ENCODE results near the gene GCA.

GCA gene

GRCh38 chr2:162298669-162299335 lies 45.1 kb upstream of the GCA start:
- Histone ChIP-seq H3K27ac (ENCODE audit: low read length) (no peak overlapping the region), H3K9ac (ENCODE audit: low read depth, low read length) (no peak overlapping the region), H3K79me2 (ENCODE audit: insufficient read depth, low read length) (no peaks in the 10 kb centered on the region), H3K36me3 (ENCODE audit: insufficient read depth, low read length) (no peaks in the 10 kb centered on the region), H3K4me2 (ENCODE audit: insufficient read depth, low read length) (no peak overlapping the region), H4K20me1 (ENCODE audit: insufficient read depth, low read length) (no peaks in the 10 kb centered on the region), H3K4me1 (ENCODE audit: insufficient read depth, low read length) (no peaks in the 10 kb centered on the region), H3K4me3 (ENCODE audit: low read depth in 1 of 2, low read length in 2 of 2) (no peak overlapping the region), H3K27me3 (ENCODE audit: insufficient read depth, low read length, poor library complexity) (no peaks in the 10 kb centered on the region), H2AFZ (ENCODE audit: low read depth, low read length) (no peak overlapping the region), H3K9me3 (ENCODE audit: insufficient read depth, low read length, severe bottlenecking) (no peaks in the 10 kb centered on the region)
- TF ChIP-seq EZH2 (IDR thresholded peaks at IDR 0.05; ENCODE audit: borderline replicate concordance, low read depth, low read length, severe bottlenecking) (no peak), CTCF (IDR thresholded peaks at IDR 0.05; ENCODE audit: borderline replicate concordance, extremely low read depth, low read length, poor library complexity, severe bottlenecking) (no peak)
- no peak for DNase-seq
- ATAC-seq (ENCODE audit: insufficient read depth, low read depth) = no peak

GRCh38 chr2:162300266-162300665 lies 43.7 kb upstream of the GCA start:
- no peak for TF ChIP-seq CTCF (IDR thresholded peaks at IDR 0.05; ENCODE audit: borderline replicate concordance, extremely low read depth, low read length, poor library complexity, severe bottlenecking)
- ATAC-seq (ENCODE audit: insufficient read depth, low read depth) = no peak
- Histone ChIP-seq H3K79me2 (ENCODE audit: insufficient read depth, low read length) (no peaks in the 10 kb centered on the region), H4K20me1 (ENCODE audit: insufficient read depth, low read length) (no peaks in the 10 kb centered on the region), H3K4me3 (ENCODE audit: low read depth in 1 of 2, low read length in 2 of 2) (no peak overlapping the region), H3K36me3 (ENCODE audit: insufficient read depth, low read length) (no peaks in the 10 kb centered on the region), H3K9ac (ENCODE audit: low read depth, low read length) (no peak overlapping the region), H3K4me2 (ENCODE audit: insufficient read depth, low read length) (no peak overlapping the region), H2AFZ (ENCODE audit: low read depth, low read length) (no peak overlapping the region), H3K9me3 (ENCODE audit: insufficient read depth, low read length, severe bottlenecking) (no peaks in the 10 kb centered on the region), H3K27me3 (ENCODE audit: insufficient read depth, low read length, poor library complexity) (no peaks in the 10 kb centered on the region), H3K27ac (ENCODE audit: low read length) (no peak overlapping the region), H3K4me1 (ENCODE audit: insufficient read depth, low read length) (no peaks in the 10 kb centered on the region)
- DNase-seq = no peak

- no peaks in the 10 kb centered on the region for H3K79me2 ChIP-seq (ENCODE audit: insufficient read depth, low read length)
- no peaks in the 10 kb centered on the region for H3K9me3 ChIP-seq (ENCODE audit: insufficient read depth, low read length, severe bottlenecking)
- H2AFZ ChIP-seq (ENCODE audit: low read depth, low read length) = no peak overlapping the region
- H3K9ac ChIP-seq (ENCODE audit: low read depth, low read length) = no peak overlapping the region
- DNase-seq = peak; percentile 45
- no peak overlapping the region for H3K4me3 ChIP-seq (ENCODE audit: low read depth in 1 of 2, low read length in 2 of 2)
- H3K36me3 ChIP-seq (ENCODE audit: insufficient read depth, low read length) = no peaks in the 10 kb centered on the region
- no peaks in the 10 kb centered on the region for H4K20me1 ChIP-seq (ENCODE audit: insufficient read depth, low read length)
- peak; percentile 92 for TF ChIP-seq CTCF (IDR thresholded peaks at IDR 0.05; ENCODE audit: borderline replicate concordance, extremely low read depth, low read length, poor library complexity, severe bottlenecking)
- TF ChIP-seq EZH2 (IDR thresholded peaks at IDR 0.05; ENCODE audit: borderline replicate concordance, low read depth, low read length, severe bottlenecking) = no peak
- no peaks in the 10 kb centered on the region for H3K4me1 ChIP-seq (ENCODE audit: insufficient read depth, low read length)
- H3K27ac ChIP-seq (ENCODE audit: low read length) = no peak overlapping the region
- H3K27me3 ChIP-seq (ENCODE audit: insufficient read depth, low read length, poor library complexity) = no peaks in the 10 kb centered on the region
- H3K4me2 ChIP-seq (ENCODE audit: insufficient read depth, low read length) = no peak overlapping the region
- ATAC-seq (ENCODE audit: insufficient read depth, low read depth) = peak; percentile 85
These were observed 42.7 kb upstream of the GCA start for GRCh38 chr2:162301151-162301804.
